Vagina (tissue), 2 donors: ENCODE measurements around the gene KMT2B.

ENCODE experiments used
- CTCF ChIP-seq, 3 experiments: fragments of 450-650 bp in 2 of 3; fragments of 200-600 bp in 1 of 3; sonication (generic) in 1 of 3; IDR thresholded peaks; one replicate each; pipeline ENCODE4 v1.5.1; 2017 to 2019; ENCODE audit warnings: antibody characterized with exemption in 3 of 3, mild to moderate bottlenecking in 2 of 3, moderate library complexity in 2 of 3
- POLR2AphosphoS5 ChIP-seq, 2 donors: sonication (generic); formaldehyde crosslinking; IDR thresholded peaks; one replicate each; pipeline ENCODE4 v1.9.0; 2017; ENCODE audit warnings: antibody characterized with exemption in 2 of 2, mild to moderate bottlenecking in 2 of 2, low read depth in 1 of 2; ENCODE audit not compliant: insufficient read depth in 1 of 2

- TF ChIP-seq CTCF (IDR thresholded peaks at IDR 0.05) (no peak), POLR2AphosphoS5 (IDR thresholded peaks at IDR 0.05; ENCODE audit: insufficient read depth in 1 of 2, low read depth in 1 of 2) (no peak)
These were observed 35.0 kb downstream of the KMT2B start for GRCh38 chr19:35752746-35753350.
